CD4-positive, alpha-beta T cell (primary cell): ENCODE results near the gene MTERF1. TPM values are rescaled to one million over a fixed set of nuclear protein-coding genes. Genes with fewer than 3 reads are reported as not detected.

Experiments used
- ATAC-seq: fragments of 200-7000 bp; cut with Tn5 transposase; one replicate; pipeline ENCODE4 v1.10.0; 2022; ENCODE audit warnings: mild to moderate bottlenecking; ENCODE audit not compliant: poor library complexity
- CTCF ChIA-PET: fragments of 350-600 bp; sonication (Branson Sonifier 250); formaldehyde crosslinking; loops from one replicate; lab custom pipeline; 2021; ENCODE audit warnings: antibody characterized with exemption, inconsistent platforms; lab: Charles Lee
- POLR2A ChIA-PET: fragments of 350-600 bp; sonication (Branson Sonifier 250); formaldehyde crosslinking; loops from one replicate; lab custom pipeline; 2021; ENCODE audit warnings: antibody characterized with exemption, inconsistent platforms; lab: Charles Lee
- DNase-seq, 14 experiments: peaks; one replicate each; pipeline ENCODE4 v3.0.0-alpha.2; 2013 to 2020; ENCODE audit warnings: mixed read lengths in 2 of 14
- H3K27ac ChIP-seq, 2 donors: one replicate each; pipeline versions ENCODE4 v1.5.1 to v1.7.0; 2013; ENCODE audit warnings: low read length in 2 of 2, low read depth in 1 of 2, mild to moderate bottlenecking in 1 of 2
- H3K27me3 ChIP-seq, 2 experiments: 1 replicate in 1 of 2; 2 replicates in 1 of 2; pipeline versions ENCODE4 v1.6.1 to v1.7.0; 2013; ENCODE audit warnings: low read length in 2 of 2, control low read depth in 1 of 2, mild to moderate bottlenecking in 1 of 2, moderate library complexity in 1 of 2; ENCODE audit not compliant: insufficient read depth in 2 of 2, control insufficient read depth in 1 of 2
- H3K36me3 ChIP-seq: one replicate; pipeline ENCODE4 v1.6.1; 2013; ENCODE audit warnings: low read length, control low read depth; ENCODE audit not compliant: insufficient read depth
- H3K4me1 ChIP-seq: one replicate; pipeline ENCODE4 v1.6.1; 2013; ENCODE audit warnings: low read length, control low read depth; ENCODE audit not compliant: insufficient read depth
- H3K4me3 ChIP-seq: one replicate; pipeline ENCODE4 v1.5.1; 2013; ENCODE audit warnings: mild to moderate bottlenecking, low read length, moderate library complexity
- H3K9me3 ChIP-seq, 2 experiments: 1 replicate in 1 of 2; 2 replicates in 1 of 2; pipeline versions ENCODE4 v1.6.1 to v1.7.0; 2013; ENCODE audit warnings: low read length in 2 of 2, mild to moderate bottlenecking in 2 of 2, control low read depth in 1 of 2, moderate library complexity in 1 of 2; ENCODE audit not compliant: control insufficient read depth in 1 of 2, insufficient read depth in 1 of 2
- H3K27ac Mint-ChIP-seq: one replicate; pipeline ENCODE4 v1.8.0; 2020; ENCODE audit warnings: mixed read lengths
- H3K27me3 Mint-ChIP-seq: one replicate; pipeline ENCODE4 v1.8.0; 2021; ENCODE audit warnings: mixed read lengths
- H3K36me3 Mint-ChIP-seq: one replicate; pipeline ENCODE4 v1.8.0; 2021; ENCODE audit warnings: low read depth, mixed read lengths
- H3K4me1 Mint-ChIP-seq: one replicate; pipeline ENCODE4 v1.8.0; 2021; ENCODE audit warnings: low read depth, mixed read lengths
- H3K4me3 Mint-ChIP-seq: one replicate; pipeline ENCODE4 v1.8.0; 2020; ENCODE audit warnings: mild to moderate bottlenecking, mixed read lengths
- H3K9me3 Mint-ChIP-seq: one replicate; pipeline ENCODE4 v1.8.0; 2020; ENCODE audit warnings: mixed read lengths
- CTCF ChIP-seq: fragments of 200-600 bp; IDR thresholded peaks from one replicate; pipeline ENCODE4 v1.8.0; 2022; ENCODE audit warnings: antibody characterized with exemption, mild to moderate bottlenecking
- intact Hi-C, 2 experiments: fragments of 100-400 bp; cut with DNase I in 1 of 2; cut with micrococcal nuclease in 1 of 2; formaldehyde crosslinking; loops; one replicate each; pipeline versions ENCODE4 v1.15.1 to v1.9.0; 2023 to 2025; cut with DNase I, micrococcal nuclease
- total RNA-seq, 174 experiments: library from RNA in 2 of 174; stranded (reverse) in 2 of 174; gene quantifications; one replicate each; pipeline ENCODE4 v1.2.3 and lab custom pipeline; 2021 to 2026

MTERF1 gene
- total RNA-seq, 2 experiments from 2014 or later, result 11.0 to 11.9 TPM

DNA sequence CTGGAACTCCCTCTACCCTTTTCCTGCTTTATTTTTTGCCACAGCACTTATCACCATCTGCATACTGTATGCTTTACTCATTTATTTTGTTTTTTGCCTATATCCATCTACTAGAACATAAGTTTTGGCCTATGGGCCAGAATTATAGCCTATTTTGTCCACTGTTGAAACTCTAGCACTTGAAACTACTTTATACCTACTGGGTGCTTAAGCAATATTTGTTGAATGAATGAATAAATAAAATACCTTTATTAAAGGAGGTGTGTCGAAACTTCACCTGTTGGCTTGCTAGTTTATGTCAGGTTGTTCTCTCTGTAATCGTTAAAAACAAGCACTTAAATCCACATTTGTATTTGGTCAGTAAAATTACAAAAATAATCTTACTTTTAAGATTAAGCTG is 53.3 kb downstream of the MTERF1 start:
- DNase-seq (no peak), ATAC-seq (no peak)
- CTCF ChIA-PET, result no interaction called here
- Histone ChIP-seq H3K9me3 (peaks cover 0 to 4% of the 10 kb centered on the region in 2 experiments), H3K4me3 (no peak overlapping the region), H3K36me3 (no peaks in the 10 kb centered on the region), H3K4me1 (no peaks in the 10 kb centered on the region), H3K27me3 (no peaks in the 10 kb centered on the region), H3K27ac (no peak overlapping the region)
- no peaks in the 10 kb centered on the region for H3K27me3 Mint-ChIP-seq
- peaks cover 7% of the 10 kb centered on the region for H3K9me3 Mint-ChIP-seq
- no peak for TF ChIP-seq CTCF
- intact Hi-C loops, result no loop called here
- H3K4me3 Mint-ChIP-seq, result no peak overlapping the region
- POLR2A ChIA-PET, result no interaction called here
- no peak overlapping the region for H3K27ac Mint-ChIP-seq
- H3K4me1 Mint-ChIP-seq, result no peaks in the 10 kb centered on the region
- H3K36me3 Mint-ChIP-seq, result peaks cover 36% of the 10 kb centered on the region

- H3K36me3 Mint-ChIP-seq, result peaks cover 36% of the 10 kb centered on the region
These were observed 54.1 kb downstream of the MTERF1 start for GRCh38 chr7:91826377-91826776.

DNA sequence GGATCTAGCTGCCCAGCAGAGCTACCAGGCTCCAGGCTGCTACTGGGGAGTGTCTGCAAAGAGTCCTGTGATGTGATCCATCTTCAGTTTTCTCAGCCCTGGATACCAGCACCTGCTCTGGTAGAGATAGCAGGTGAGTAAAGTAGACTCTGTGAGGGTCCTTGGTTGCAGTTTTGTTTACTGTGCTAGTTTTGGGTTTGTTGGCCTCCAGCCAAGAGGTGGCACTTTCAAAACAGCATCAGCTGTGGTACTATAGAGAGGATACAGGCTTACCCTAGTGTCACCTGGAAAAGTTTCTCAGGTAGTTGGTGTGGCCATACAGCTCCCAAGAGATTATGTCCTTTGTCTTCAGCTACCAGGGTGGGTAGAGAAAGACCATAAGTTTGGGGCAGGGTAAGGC is 56.3 kb downstream of the MTERF1 start:
- H3K27ac ChIP-seq, result no peak overlapping the region
- TF ChIP-seq CTCF, result no peak
- no peak overlapping the region for H3K4me3 ChIP-seq
- Mint-ChIP-seq H3K4me1 (no peaks in the 10 kb centered on the region), H3K4me3 (no peak overlapping the region), H3K36me3 (peaks cover 36% of the 10 kb centered on the region), H3K9me3 (peaks cover 19% of the 10 kb centered on the region), H3K27me3 (no peaks in the 10 kb centered on the region), H3K27ac (no peak overlapping the region)
- no peaks in the 10 kb centered on the region for H3K36me3 ChIP-seq
- DNase-seq (no peak), ATAC-seq (no peak)
- H3K9me3 ChIP-seq, result peaks cover 0 to 4% of the 10 kb centered on the region in 2 experiments
- intact Hi-C loops, result no loop called here
- ChIA-PET POLR2A (no interaction called here), CTCF (no interaction called here)
- no peaks in the 10 kb centered on the region for H3K4me1 ChIP-seq
- no peaks in the 10 kb centered on the region for H3K27me3 ChIP-seq

More at GRCh38 chr7:91826377-91826776, 54.1 kb downstream of the MTERF1 start:
- Histone ChIP-seq H3K4me1 (no peaks in the 10 kb centered on the region), H3K27ac (no peak overlapping the region), H3K36me3 (no peaks in the 10 kb centered on the region), H3K4me3 (no peak overlapping the region), H3K9me3 (peaks cover 0 to 4% of the 10 kb centered on the region in 2 experiments), H3K27me3 (no peaks in the 10 kb centered on the region)
- H3K4me1 Mint-ChIP-seq, result no peaks in the 10 kb centered on the region
- intact Hi-C loops, result no loop called here
- H3K27ac Mint-ChIP-seq, result no peak overlapping the region
- CTCF ChIA-PET, result no interaction called here
- POLR2A ChIA-PET, result no interaction called here
- DNase-seq, result no peak
- ATAC-seq, result no peak
- H3K4me3 Mint-ChIP-seq, result no peak overlapping the region
- H3K9me3 Mint-ChIP-seq, result peaks cover 15% of the 10 kb centered on the region
- no peaks in the 10 kb centered on the region for H3K27me3 Mint-ChIP-seq
- TF ChIP-seq CTCF, result no peak

Other genes starting within 250 kb of the MTERF1 start
- gene AKAP9, start 60.2 kb upstream of the MTERF1 start, total RNA-seq, result 10 to 100 TPM; 62.5 to 64.8 TPM